IMR-90 (cell line): Measurements from ENCODE around the gene NUB1. TPM values are rescaled to one million over a fixed set of nuclear protein-coding genes. Genes with fewer than 3 reads are reported as not detected.

ENCODE experiments used
- ATAC-seq: fragments of 200-7000 bp; cut with Tn5 transposase; 2 replicates; pipeline ENCODE4 v1.9.1; 2020; ENCODE audit warnings: low read depth, mild to moderate bottlenecking, moderate library complexity
- BruUV-seq: library from RNA; stranded (reverse); fragments of 400-500 nt; replicated peaks from 2 replicates; lab custom pipeline; 2021; lab: Mats Ljungman, UMichigan
- CTCF ChIA-PET: fragments of 300-600 bp; formaldehyde crosslinking; extraction: SDS; loops from one replicate; lab custom pipeline; 2021; ENCODE audit warnings: antibody characterized with exemption; lab: Yijun Ruan, JAX
- POLR2A ChIA-PET: fragments of 300-600 bp; sonication (Branson Sonifier 250); formaldehyde crosslinking; loops from one replicate; lab custom pipeline; 2022; ENCODE audit warnings: antibody characterized with exemption; ENCODE audit not compliant: unreplicated experiment; lab: Charles Lee
- DNase-seq: peaks from one replicate; pipeline ENCODE4 v3.0.0; 2013
- H2AFZ ChIP-seq: replicated peaks from 2 replicates; pipeline ENCODE3; 2013; ENCODE audit warnings: low read length, mild to moderate bottlenecking; ENCODE audit not compliant: poor library complexity
- H2AK5ac ChIP-seq: 2 replicates; pipeline ENCODE4 v1.6.1; 2013; ENCODE audit warnings: low read depth, low read length, inconsistent platforms
- H2AK9ac ChIP-seq: replicated peaks from 2 replicates; pipeline ENCODE3; 2013; ENCODE audit warnings: mild to moderate bottlenecking, low read depth, low read length, moderate library complexity; ENCODE audit not compliant: poor library complexity
- H2BK120ac ChIP-seq: 2 replicates; pipeline ENCODE4 v1.6.1; 2013; ENCODE audit warnings: low read depth, low read length, inconsistent platforms
- H2BK15ac ChIP-seq: 3 replicates; pipeline ENCODE4 v1.6.1; 2013; ENCODE audit warnings: low read depth, low read length, inconsistent platforms
- H2BK20ac ChIP-seq: 2 replicates; pipeline ENCODE4 v1.6.1; 2013; ENCODE audit warnings: low read depth, mild to moderate bottlenecking, inconsistent platforms, low read length, moderate library complexity
- H2BK5ac ChIP-seq: 2 replicates; pipeline ENCODE4 v1.6.1; 2013; ENCODE audit warnings: mild to moderate bottlenecking, low read depth, low read length, inconsistent platforms; ENCODE audit not compliant: poor library complexity, severe bottlenecking
- H3K14ac ChIP-seq: replicated peaks from 2 replicates; pipeline ENCODE4 v1.6.1; 2013; ENCODE audit warnings: low read depth, low read length, inconsistent platforms
- H3K18ac ChIP-seq: 2 replicates; pipeline ENCODE4 v1.6.1; 2013; ENCODE audit warnings: low read depth, low read length, control low read depth
- H3K23ac ChIP-seq: 2 replicates; pipeline ENCODE4 v1.6.1; 2013; ENCODE audit warnings: low read depth, low read length, inconsistent platforms
- H3K27ac ChIP-seq: 2 replicates; pipeline ENCODE4 v1.5.1; 2013; ENCODE audit warnings: mild to moderate bottlenecking, control low read depth, low read length; ENCODE audit not compliant: insufficient read depth
- H3K27me3 ChIP-seq: 2 replicates; pipeline ENCODE4 v1.6.1; 2013; ENCODE audit warnings: low read length; ENCODE audit not compliant: control insufficient read depth, insufficient read depth
- H3K36me3 ChIP-seq: 2 replicates; pipeline ENCODE4 v1.6.1; 2013; ENCODE audit warnings: low read length, mixed read lengths; ENCODE audit not compliant: control insufficient read depth, insufficient read depth
- H3K4ac ChIP-seq: 2 replicates; pipeline ENCODE4 v1.6.1; 2013; ENCODE audit warnings: low read depth, low read length, inconsistent platforms
- H3K4me1 ChIP-seq: 2 replicates; pipeline ENCODE4 v1.6.1; 2013; ENCODE audit warnings: low read length, mixed read lengths; ENCODE audit not compliant: control insufficient read depth, insufficient read depth
- H3K4me2 ChIP-seq: 2 replicates; pipeline ENCODE4 v1.6.1; 2013; ENCODE audit warnings: low read depth, mild to moderate bottlenecking, control low read depth, low read length, moderate library complexity
- H3K4me3 ChIP-seq: 2 replicates; pipeline ENCODE4 v1.5.1; 2013; ENCODE audit warnings: low read depth, mild to moderate bottlenecking, control low read depth, low read length, moderate library complexity; ENCODE audit not compliant: insufficient read depth
- H3K56ac ChIP-seq: 2 replicates; pipeline ENCODE4 v1.6.1; 2013; ENCODE audit warnings: low read length, inconsistent platforms; ENCODE audit not compliant: insufficient read depth; ENCODE audit errors: extremely low read depth
- H3K79me1 ChIP-seq, 2 experiments: 2 replicates each; pipeline ENCODE4 v1.6.1; 2013; ENCODE audit warnings: low read length in 2 of 2, inconsistent platforms in 1 of 2, low read depth in 1 of 2
- H3K9ac ChIP-seq: 2 replicates; pipeline ENCODE4 v1.6.1; 2013; ENCODE audit warnings: low read depth, low read length, control low read depth
- H3K9me1 ChIP-seq: 2 replicates; pipeline ENCODE4 v1.6.1; 2013; ENCODE audit warnings: low read length, inconsistent platforms; ENCODE audit not compliant: insufficient read depth
- H3K9me3 ChIP-seq: 2 replicates; pipeline ENCODE4 v1.6.1; 2013; ENCODE audit warnings: low read length; ENCODE audit not compliant: control insufficient read depth, insufficient read depth
- H4K20me1 ChIP-seq: 2 replicates; pipeline ENCODE4 v1.6.1; 2013; ENCODE audit warnings: low read length, inconsistent platforms; ENCODE audit not compliant: insufficient read depth
- H4K5ac ChIP-seq: 2 replicates; pipeline ENCODE4 v1.6.1; 2013; ENCODE audit warnings: mild to moderate bottlenecking, low read depth, low read length, control low read depth
- H4K8ac ChIP-seq, 2 experiments: 2 replicates each; pipeline ENCODE4 v1.6.1; 2013; ENCODE audit warnings: low read depth in 2 of 2, low read length in 2 of 2, control low read depth in 1 of 2, inconsistent platforms in 1 of 2
- H4K91ac ChIP-seq: 2 replicates; pipeline ENCODE4 v1.6.1; 2013; ENCODE audit warnings: low read depth, low read length, inconsistent platforms; ENCODE audit not compliant: insufficient read depth
- BHLHE40 ChIP-seq: fragments of 150-350 bp; IDR thresholded peaks from 2 replicates; pipeline ENCODE4 v1.6.1; 2016; ENCODE audit warnings: mild to moderate bottlenecking, low read depth, low read length
- CEBPB ChIP-seq: IDR thresholded peaks from 2 replicates; pipeline ENCODE4 v1.6.1; 2012; ENCODE audit warnings: low read depth, low read length, improper control_type of control experiment
- CTCF ChIP-seq: conservative IDR thresholded peaks from 2 replicates; pipeline ENCODE4 v1.5.1; 2012; ENCODE audit warnings: mild to moderate bottlenecking, low read depth, low read length, improper control_type of control experiment
- ELK1 ChIP-seq: fragments of 150-350 bp; IDR thresholded peaks from 2 replicates; pipeline ENCODE4 v1.6.1; 2016; ENCODE audit warnings: low read depth, mild to moderate bottlenecking, low read length, moderate library complexity, borderline replicate concordance
- FOS ChIP-seq: fragments of 150-350 bp; IDR thresholded peaks from 2 replicates; pipeline ENCODE4 v1.6.1; 2016; ENCODE audit warnings: low read depth, low read length
- MAFK ChIP-seq: IDR thresholded peaks from 2 replicates; pipeline ENCODE4 v1.6.1; 2012; ENCODE audit warnings: low read depth, low read length, improper control_type of control experiment
- MXI1 ChIP-seq: IDR thresholded peaks from 2 replicates; pipeline ENCODE4 v1.6.1; 2012; ENCODE audit warnings: low read depth, mild to moderate bottlenecking, low read length, moderate library complexity, borderline replicate concordance
- NFE2L2 ChIP-seq: fragments of 150-350 bp; IDR thresholded peaks from 2 replicates; pipeline ENCODE4 v1.6.1; 2016; ENCODE audit warnings: low read depth, mild to moderate bottlenecking, low read length
- POLR2A ChIP-seq: IDR thresholded peaks from 2 replicates; pipeline ENCODE4 v1.6.1; 2012; ENCODE audit warnings: mild to moderate bottlenecking, low read depth, low read length
- RAD21 ChIP-seq: IDR thresholded peaks from 2 replicates; pipeline ENCODE4 v1.6.1; 2012; ENCODE audit warnings: low read length, improper control_type of control experiment
- RCOR1 ChIP-seq: IDR thresholded peaks from 2 replicates; pipeline ENCODE4 v1.6.1; 2012; ENCODE audit warnings: mild to moderate bottlenecking, low read length, improper control_type of control experiment; ENCODE audit not compliant: insufficient replicate concordance
- SMC3 ChIP-seq: fragments of 150-350 bp; IDR thresholded peaks from 2 replicates; pipeline ENCODE4 v1.6.1; 2016; ENCODE audit warnings: low read depth, mild to moderate bottlenecking, antibody characterized with exemption, low read length, moderate library complexity
- WGBS, 2 experiments: methylation state at CpG; one replicate each; pipeline versions ENCODE4 v1.1.5 to v1.1.7; 2013; ENCODE audit warnings: missing lambda C conversion rate in 2 of 2; ENCODE audit not compliant: insufficient read length in 1 of 2; ENCODE audit errors: extremely low coverage in 2 of 2; 5-methylcytosine and 5-hydroxymethylcytosine counted together
- dilution Hi-C: fragments of 300-500 bp; cut with HindIII; formaldehyde crosslinking; loops from one replicate; pipeline ENCODE4 v1.14.3; 2018; ENCODE audit warnings: low sequenced_read_pairs; ENCODE audit not compliant: unreplicated experiment
- in situ Hi-C: fragments of 300-500 bp; cut with MboI; formaldehyde crosslinking; loops from 3 replicates; pipeline ENCODE4 v1.14.3; 2019; ENCODE audit warnings: low sequenced_read_pairs, inconsistent platforms, mixed read lengths
- intact Hi-C: fragments of 100-400 bp; cut with micrococcal nuclease; formaldehyde crosslinking; loops from 2 replicates; pipeline ENCODE4 v1.10.0; 2022
- polyA plus RNA-seq, 3 experiments: library from polyadenylated mRNA; depleted of rRNA; stranded (reverse); fragments of >200 nt; gene quantifications; 2 replicates each; pipeline ENCODE4 v1.2.3, GENCODE V29; 2012; ENCODE audit warnings: low replicate concordance in 1 of 3
- total RNA-seq: library from RNA; depleted of rRNA; stranded (reverse); fragments of >200 nt; gene quantifications from 2 replicates; pipeline ENCODE4 v1.2.3, GENCODE V29; 2012
- TF ChIP-seq, protein P1 (sequence below): fragments of 150-350 bp; IDR thresholded peaks from 2 replicates; pipeline ENCODE4 v1.6.1; 2017; ENCODE audit warnings: mild to moderate bottlenecking, antibody characterized with exemption, low read length, low read depth

The NUB1 gene
- total and polyA plus RNA-seq, 2 of the 4 experiments (the other 2 are of a cell fraction): 20.1 to 29.7 TPM

DNA sequence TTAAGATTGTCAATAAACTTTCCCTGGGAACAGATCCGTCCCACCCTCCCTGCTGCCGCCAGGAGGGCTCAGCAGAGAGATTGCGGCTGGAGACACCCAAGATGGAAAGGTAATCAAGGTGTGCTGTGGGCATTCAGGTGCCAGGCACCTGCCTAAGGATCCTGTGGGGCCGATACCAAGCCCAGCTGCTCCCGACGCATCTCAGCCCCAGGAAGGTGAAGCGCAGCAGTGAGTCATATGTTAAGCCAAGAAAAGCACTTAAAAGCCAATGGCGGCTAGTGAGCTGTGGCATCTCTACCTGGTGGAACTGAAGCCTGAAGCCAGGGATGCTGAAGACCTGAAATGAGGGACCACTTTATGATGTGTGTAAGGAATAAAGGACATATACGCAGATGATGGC, 62.2 kb downstream of the NUB1 start:
- intact Hi-C loops: no loop called here
- Histone ChIP-seq H2BK120ac (no peak overlapping the region), H2BK20ac (no peak overlapping the region), H2AK5ac (no peak overlapping the region), H3K9ac (no peak overlapping the region), H4K8ac (no peak overlapping the region), H3K4ac (no peak overlapping the region), H3K4me2 (no peak overlapping the region), H3K79me1 (no peaks in the 10 kb centered on the region), H2BK15ac (no peak overlapping the region), H3K14ac (no peak overlapping the region), H3K4me3 (no peak overlapping the region), H3K56ac (no peak overlapping the region), H2AK9ac (no peak overlapping the region), H3K9me3 (no peaks in the 10 kb centered on the region), H3K27me3 (peaks cover 28% of the 10 kb centered on the region), H3K9me1 (0 out of 2 replicates have a peak, but pooled peaks cover 3% of the 10 kb centered on the region), H4K20me1 (no peaks in the 10 kb centered on the region), H3K18ac (no peak overlapping the region), H4K5ac (no peak overlapping the region), H2BK5ac (no peak overlapping the region), H3K23ac (no peak overlapping the region), H3K4me1 (peaks cover 5% of the 10 kb centered on the region; the same call in 1 of the 2 replicates), H3K27ac (no peak overlapping the region), H4K91ac (no peak overlapping the region), H2AFZ (no peak overlapping the region), H3K36me3 (no peaks in the 10 kb centered on the region)
- WGBS, 2 experiments: 94% methylated on average over 7 of the region's 9 CpGs; no CpG with 5 or more reads in 1 of the 2 experiments
- POLR2A ChIA-PET: no interaction called here
- TF ChIP-seq FOS (no peak), POLR2A (no peak), NFE2L2 (no peak), CTCF (no peak), SMC3 (no peak), CEBPB (no peak), MXI1 (no peak), MAFK (no peak), BHLHE40 (no peak), RAD21 (no peak), RCOR1 (no peak), ELK1 (no peak)
- TF ChIP-seq, protein P1, sequence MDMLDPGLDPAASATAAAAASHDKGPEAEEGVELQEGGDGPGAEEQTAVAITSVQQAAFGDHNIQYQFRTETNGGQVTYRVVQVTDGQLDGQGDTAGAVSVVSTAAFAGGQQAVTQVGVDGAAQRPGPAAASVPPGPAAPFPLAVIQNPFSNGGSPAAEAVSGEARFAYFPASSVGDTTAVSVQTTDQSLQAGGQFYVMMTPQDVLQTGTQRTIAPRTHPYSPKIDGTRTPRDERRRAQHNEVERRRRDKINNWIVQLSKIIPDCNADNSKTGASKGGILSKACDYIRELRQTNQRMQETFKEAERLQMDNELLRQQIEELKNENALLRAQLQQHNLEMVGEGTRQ: no peak
- BruUV-seq: no TSS peak
- ATAC-seq (no peak), DNase-seq (no peak)
- dilution Hi-C loops: no loop called here
- CTCF ChIA-PET: no interaction called here
- in situ Hi-C loops: no loop called here
